Erythroblast (primary cell): ENCODE measurements around the gene PPP1R8.

Experiments
- GATA1 ChIP-seq: IDR thresholded peaks from 2 replicates; pipeline ENCODE4 v1.6.1; 2011; ENCODE audit warnings: low read depth, mild to moderate bottlenecking, control low read depth, low read length, moderate library complexity
- POLR2A ChIP-seq: IDR thresholded peaks from 2 replicates; pipeline ENCODE4 v1.6.1; 2011; ENCODE audit warnings: mild to moderate bottlenecking, low read length

- TF ChIP-seq POLR2A (no peak), GATA1 (no peak)
Measured at GRCh38 chr1:27787895-27788294, 42.7 kb upstream of the PPP1R8 start.
